Activated naive CD4-positive, alpha-beta T cell treated with anti-CD3 and anti-CD28 coated beads, Interleukin-2, amount 50 U/mL, for 72 hours (primary cell): Measurements from ENCODE around the gene COL21A1. TPM values are rescaled to one million over a fixed set of nuclear protein-coding genes. Genes with fewer than 3 reads are reported as not detected.
"Not testable (repeated sequence)": the region's sequence is repeated elsewhere in the genome, so short reads cannot be mapped to it uniquely, and the experiment has no call there.

Experiments
- ATAC-seq, 2 donors: fragments of 150-1000 bp; cut with Tn5 transposase; 2 replicates each; pipeline ENCODE4 v1.10.0; 2021; ENCODE audit warnings: mild to moderate bottlenecking in 2 of 2, moderate library complexity in 2 of 2
- DNase-seq, 2 donors: peaks; one replicate each; pipeline ENCODE4 v3.0.0; 2021 to 2022; ENCODE audit warnings: low spot score in 2 of 2
- H3K27ac Mint-ChIP-seq, 2 donors: one replicate each; pipeline ENCODE4 v1.8.0; 2022; ENCODE audit warnings: mild to moderate bottlenecking in 2 of 2, mixed read lengths in 2 of 2
- H3K36me3 Mint-ChIP-seq, 2 donors: one replicate each; pipeline ENCODE4 v1.8.0; 2022; ENCODE audit warnings: mixed read lengths in 2 of 2
- H3K9me3 Mint-ChIP-seq, 2 donors: one replicate each; pipeline ENCODE4 v1.8.0; 2022; ENCODE audit warnings: mixed read lengths in 2 of 2
- total RNA-seq, 2 donors: library from RNA; stranded (reverse); gene quantifications; one replicate each; pipeline ENCODE4 v1.2.3, GENCODE V29; 2022

The COL21A1 gene
- total RNA-seq = not detected

GRCh38 chr6:56246881-56247653 is at the start of gene COL21A1:
TSS of gene COL21A1 (minus strand) at chr6:56247580. CDS start at chr6:56182618, 64,962 bp downstream.
- DNase-seq (no peak), ATAC-seq (no peak)
- H3K36me3 Mint-ChIP-seq = no peaks in the 10 kb centered on the region
- H3K9me3 Mint-ChIP-seq = peaks cover 3 to 5% of the 10 kb centered on the region in 2 donors
- H3K27ac Mint-ChIP-seq = no peak within 1 kb of the TSS

- no peaks in the 10 kb centered on the region for H3K36me3 Mint-ChIP-seq
- ATAC-seq (no peak), DNase-seq (no peak)
- no peak overlapping the region for H3K27ac Mint-ChIP-seq
- no peaks in the 10 kb centered on the region for H3K9me3 Mint-ChIP-seq
Measured at GRCh38 chr6:56293781-56294180, 46.4 kb upstream of the COL21A1 start.

GRCh38 chr6:56292505-56293181 is 45.3 kb upstream of the COL21A1 start:
- no peaks in the 10 kb centered on the region for H3K36me3 Mint-ChIP-seq
- ATAC-seq (no peak), DNase-seq (no peak)
- no peaks in the 10 kb centered on the region for H3K9me3 Mint-ChIP-seq
- no peak overlapping the region for H3K27ac Mint-ChIP-seq

- ATAC-seq = no peak
Measured at GRCh38 chr6:56291302-56291917, 44.0 kb upstream of the COL21A1 start.

GRCh38 chr6:56289721-56290120 is 42.3 kb upstream of the COL21A1 start:
- Mint-ChIP-seq H3K36me3 (no peaks in the 10 kb centered on the region), H3K27ac (no peak overlapping the region), H3K9me3 (peaks cover 4% of the 10 kb centered on the region in 2 donors)
- no peak for DNase-seq
- no peak for ATAC-seq

More at GRCh38 chr6:56291302-56291917, 44.0 kb upstream of the COL21A1 start:
- no peak for DNase-seq
- Mint-ChIP-seq H3K9me3 (no peaks in the 10 kb centered on the region), H3K27ac (no peak overlapping the region), H3K36me3 (no peaks in the 10 kb centered on the region)

GRCh38 chr6:56288347-56288746 is 41.0 kb upstream of the COL21A1 start:
- DNase-seq = no peak
- H3K36me3 Mint-ChIP-seq = no peaks in the 10 kb centered on the region

GRCh38 chr6:56282391-56282790 is 35.0 kb upstream of the COL21A1 start:
- Mint-ChIP-seq H3K9me3 (peaks cover 6 to 12% of the 10 kb centered on the region in 2 donors), H3K27ac (no peak overlapping the region), H3K36me3 (no peaks in the 10 kb centered on the region)
- DNase-seq (no peak), ATAC-seq (no peak)

More at GRCh38 chr6:56288347-56288746, 41.0 kb upstream of the COL21A1 start:
- H3K9me3 Mint-ChIP-seq = peaks cover 6 to 8% of the 10 kb centered on the region in 2 donors
- no peak for ATAC-seq
- no peak overlapping the region for H3K27ac Mint-ChIP-seq

- Mint-ChIP-seq H3K36me3 (no peaks in the 10 kb centered on the region), H3K27ac (no peak overlapping the region), H3K9me3 (peaks cover 5 to 16% of the 10 kb centered on the region in 2 donors)
- DNase-seq (no peak), ATAC-seq (no peak)
Measured at GRCh38 chr6:56280126-56280525, 32.7 kb upstream of the COL21A1 start.

- DNase-seq (no peak), ATAC-seq (no peak)
- Mint-ChIP-seq H3K36me3 (no peaks in the 10 kb centered on the region), H3K27ac (no peak overlapping the region), H3K9me3 (peaks cover 0 to 9% of the 10 kb centered on the region in 2 donors)
Measured at GRCh38 chr6:56279331-56280080, 32.1 kb upstream of the COL21A1 start.

- no peak overlapping the region for H3K27ac Mint-ChIP-seq
- ATAC-seq = no peak
- H3K9me3 Mint-ChIP-seq = peaks cover 5 to 14% of the 10 kb centered on the region in 2 donors
- no peak for DNase-seq
- no peaks in the 10 kb centered on the region for H3K36me3 Mint-ChIP-seq
Measured at GRCh38 chr6:56278171-56278591, 30.8 kb upstream of the COL21A1 start.

- ATAC-seq (no peak), DNase-seq (no peak)
- H3K36me3 Mint-ChIP-seq = peaks cover 0 to 6% of the 10 kb centered on the region in 2 donors
- no peak overlapping the region for H3K27ac Mint-ChIP-seq
- peaks cover 33 to 36% of the 10 kb centered on the region in 2 donors for H3K9me3 Mint-ChIP-seq
Measured at GRCh38 chr6:56270812-56271441, 23.5 kb upstream of the COL21A1 start.

- no peak overlapping the region for H3K27ac Mint-ChIP-seq
- peaks cover 0 to 6% of the 10 kb centered on the region in 2 donors for H3K36me3 Mint-ChIP-seq
Measured at GRCh38 chr6:56268266-56268665, 20.9 kb upstream of the COL21A1 start.

GRCh38 chr6:56266011-56266410 is 18.6 kb upstream of the COL21A1 start:
- H3K27ac Mint-ChIP-seq = no peak overlapping the region
- no peak for ATAC-seq
- no peak for DNase-seq
- no peaks in the 10 kb centered on the region for H3K36me3 Mint-ChIP-seq
- H3K9me3 Mint-ChIP-seq = peaks cover 16 to 19% of the 10 kb centered on the region in 2 donors

More at GRCh38 chr6:56268266-56268665, 20.9 kb upstream of the COL21A1 start:
- no peak for ATAC-seq
- DNase-seq = no peak
- peaks cover 28 to 29% of the 10 kb centered on the region in 2 donors for H3K9me3 Mint-ChIP-seq

- DNase-seq = no peak
- ATAC-seq = no peak
- no peaks in the 10 kb centered on the region for H3K36me3 Mint-ChIP-seq
- peaks cover under 1 to 5% of the 10 kb centered on the region in 2 donors for H3K9me3 Mint-ChIP-seq
- H3K27ac Mint-ChIP-seq = no peak overlapping the region
Measured at GRCh38 chr6:56263596-56264315, 16.4 kb upstream of the COL21A1 start.

GRCh38 chr6:56260593-56260992 is 13.2 kb upstream of the COL21A1 start:
- not testable (repeated sequence) for DNase-seq, H3K27ac Mint-ChIP-seq, ATAC-seq, H3K9me3 Mint-ChIP-seq, H3K36me3 Mint-ChIP-seq
